Progenitor cell of endocrine pancreas (in vitro differentiated cells): Measurements from ENCODE around the gene EMC6. TPM values are rescaled to one million over a fixed set of nuclear protein-coding genes. Genes with fewer than 3 reads are reported as not detected.
"Not testable (repeated sequence)": the region's sequence is repeated elsewhere in the genome, so short reads cannot be mapped to it uniquely, and the experiment has no call there.

ENCODE experiments used
- DNase-seq: peaks from one replicate; pipeline ENCODE4 v3.0.0; 2021; ENCODE audit warnings: low spot score; ENCODE audit not compliant: unreplicated experiment
- H3K27ac Mint-ChIP-seq: 2 replicates; pipeline ENCODE4 v1.8.0; 2021; ENCODE audit warnings: mild to moderate bottlenecking, moderate library complexity, mixed read lengths
- H3K27me3 Mint-ChIP-seq: 2 replicates; pipeline ENCODE4 v1.8.0; 2021; ENCODE audit warnings: mixed read lengths
- H3K36me3 Mint-ChIP-seq: 2 replicates; pipeline ENCODE4 v1.8.0; 2022; ENCODE audit warnings: mixed read lengths; ENCODE audit not compliant: insufficient read depth
- H3K4me1 Mint-ChIP-seq: 2 replicates; pipeline ENCODE4 v1.8.0; 2021; ENCODE audit warnings: low read depth, mixed read lengths
- H3K4me3 Mint-ChIP-seq: 2 replicates; pipeline ENCODE4 v1.8.0; 2021; ENCODE audit warnings: low read depth, mild to moderate bottlenecking, moderate library complexity, mixed read lengths
- H3K9me3 Mint-ChIP-seq: 2 replicates; pipeline ENCODE4 v1.8.0; 2021; ENCODE audit warnings: low read depth, mixed read lengths
- total RNA-seq: library from RNA; stranded (reverse); gene quantifications from 2 replicates; pipeline ENCODE4 v1.2.1, GENCODE V29; 2021
- TF ChIP-seq, protein P1 (sequence below): fragments of 200-600 bp; sonication (generic); IDR thresholded peaks from one replicate; pipeline ENCODE4 v1.5.0; 2021; ENCODE audit warnings: antibody characterized with exemption, mild to moderate bottlenecking; ENCODE audit not compliant: unreplicated experiment

Gene EMC6
- total RNA-seq, 1 donor from 2014 or later, result 42.8 TPM

DNA sequence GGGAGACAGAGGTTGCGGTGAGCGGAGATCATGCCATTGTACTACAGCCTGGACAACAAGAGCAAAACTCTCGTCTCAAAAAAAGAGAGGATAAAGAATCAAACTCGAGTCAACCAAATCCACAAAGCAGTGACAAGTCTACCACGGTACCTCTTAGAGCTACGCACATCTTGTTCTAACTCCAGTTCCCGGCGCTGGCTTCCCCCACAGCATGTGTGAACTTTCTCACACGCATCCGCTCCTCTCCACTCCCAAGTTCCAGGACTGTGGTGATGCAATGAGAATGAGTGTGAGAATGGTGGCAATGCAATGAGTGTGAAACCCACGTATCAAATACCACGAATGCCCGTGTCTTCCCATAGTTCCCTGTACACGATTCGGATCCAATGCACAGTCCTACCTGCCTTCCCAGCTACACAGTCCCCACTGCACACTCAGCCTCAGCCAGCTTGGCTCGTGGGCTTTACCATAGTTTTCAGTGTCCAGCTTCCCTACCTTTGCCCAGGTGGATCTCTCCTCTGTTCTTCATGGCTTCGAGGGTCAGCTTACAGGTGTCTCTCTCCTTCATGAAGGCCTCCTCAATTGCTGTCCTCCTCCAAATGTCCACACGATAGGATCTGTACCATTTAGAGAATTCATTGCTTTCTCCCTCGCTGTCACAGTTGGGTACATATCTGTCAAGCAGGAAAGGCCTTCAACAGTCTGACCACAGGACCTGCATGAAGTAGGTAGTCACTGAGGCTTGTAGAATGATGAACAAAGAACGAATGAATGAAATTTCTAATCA lies 36.5 kb downstream of the EMC6 start:
- TF ChIP-seq, protein P1, sequence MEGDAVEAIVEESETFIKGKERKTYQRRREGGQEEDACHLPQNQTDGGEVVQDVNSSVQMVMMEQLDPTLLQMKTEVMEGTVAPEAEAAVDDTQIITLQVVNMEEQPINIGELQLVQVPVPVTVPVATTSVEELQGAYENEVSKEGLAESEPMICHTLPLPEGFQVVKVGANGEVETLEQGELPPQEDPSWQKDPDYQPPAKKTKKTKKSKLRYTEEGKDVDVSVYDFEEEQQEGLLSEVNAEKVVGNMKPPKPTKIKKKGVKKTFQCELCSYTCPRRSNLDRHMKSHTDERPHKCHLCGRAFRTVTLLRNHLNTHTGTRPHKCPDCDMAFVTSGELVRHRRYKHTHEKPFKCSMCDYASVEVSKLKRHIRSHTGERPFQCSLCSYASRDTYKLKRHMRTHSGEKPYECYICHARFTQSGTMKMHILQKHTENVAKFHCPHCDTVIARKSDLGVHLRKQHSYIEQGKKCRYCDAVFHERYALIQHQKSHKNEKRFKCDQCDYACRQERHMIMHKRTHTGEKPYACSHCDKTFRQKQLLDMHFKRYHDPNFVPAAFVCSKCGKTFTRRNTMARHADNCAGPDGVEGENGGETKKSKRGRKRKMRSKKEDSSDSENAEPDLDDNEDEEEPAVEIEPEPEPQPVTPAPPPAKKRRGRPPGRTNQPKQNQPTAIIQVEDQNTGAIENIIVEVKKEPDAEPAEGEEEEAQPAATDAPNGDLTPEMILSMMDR, result no peak
- DNase-seq, result no peak
- H3K4me1 Mint-ChIP-seq, result no peaks in the 10 kb centered on the region
- no peaks in the 10 kb centered on the region for H3K27me3 Mint-ChIP-seq
- no peak overlapping the region for H3K27ac Mint-ChIP-seq
- no peak overlapping the region for H3K4me3 Mint-ChIP-seq
- peaks cover 4% of the 10 kb centered on the region for H3K9me3 Mint-ChIP-seq
- peaks cover 5% of the 10 kb centered on the region for H3K36me3 Mint-ChIP-seq

DNA sequence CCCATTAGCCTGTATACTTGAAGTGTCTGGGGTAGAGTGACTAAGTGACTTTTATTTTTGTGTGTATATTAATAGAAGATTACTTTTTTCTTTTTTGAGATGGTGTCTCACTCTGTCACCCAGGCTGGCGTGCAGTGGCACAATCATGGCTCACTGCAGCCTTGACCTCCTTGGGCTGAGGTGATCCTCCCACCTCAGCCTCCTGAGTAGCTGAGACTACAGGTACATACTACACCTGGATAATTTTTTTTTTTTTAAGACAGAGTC lies 37.0 kb downstream of the EMC6 start:
- not testable (repeated sequence) for H3K36me3 Mint-ChIP-seq, H3K4me3 Mint-ChIP-seq, H3K27ac Mint-ChIP-seq, H3K4me1 Mint-ChIP-seq, DNase-seq, H3K9me3 Mint-ChIP-seq, H3K27me3 Mint-ChIP-seq

DNA sequence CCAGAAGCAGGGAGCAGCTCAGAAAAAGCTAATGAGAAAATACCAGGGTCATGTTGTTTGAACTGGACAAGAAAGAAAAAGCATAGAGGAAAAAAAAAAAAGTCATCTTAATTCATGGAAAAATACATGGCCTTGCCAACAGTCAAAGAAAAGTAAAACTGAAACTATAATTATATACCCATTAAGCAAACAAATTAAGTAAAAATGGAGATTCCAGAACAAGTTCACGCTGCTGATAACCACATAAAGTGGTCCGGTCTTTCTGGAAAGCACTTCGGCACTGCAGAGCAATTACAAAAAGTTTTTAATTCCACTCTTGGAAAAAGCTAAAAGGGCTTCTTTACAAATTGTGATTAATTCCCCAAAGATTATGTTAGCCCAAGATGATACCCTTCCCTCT lies 39.8 kb downstream of the EMC6 start:
- H3K4me1 Mint-ChIP-seq, result no peaks in the 10 kb centered on the region
- H3K27ac Mint-ChIP-seq, result no peak overlapping the region
- DNase-seq, result no peak

DNA sequence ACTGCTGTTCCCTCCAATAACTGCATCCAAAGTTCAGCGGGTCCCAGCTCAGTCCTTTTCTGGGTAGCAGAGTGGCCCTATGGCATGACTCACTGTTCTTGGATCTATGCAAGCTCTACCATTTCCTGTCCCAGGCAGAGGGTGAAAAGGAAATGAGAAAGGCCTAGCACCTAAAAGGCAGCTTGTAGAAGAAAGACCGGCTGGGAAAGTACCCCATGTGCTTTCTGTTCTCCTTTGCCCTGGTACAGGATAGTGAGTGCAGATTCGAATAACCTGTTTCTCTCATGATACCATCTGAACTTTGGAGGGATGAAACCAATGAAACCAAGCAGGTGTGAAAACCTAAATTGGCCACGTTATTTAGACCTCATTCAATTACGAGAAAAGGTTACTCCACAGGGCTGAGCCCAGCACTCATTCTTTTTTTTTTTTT lies 42.4 kb downstream of the EMC6 start:
- H3K36me3 Mint-ChIP-seq, result peaks cover 6% of the 10 kb centered on the region
- H3K27ac Mint-ChIP-seq, result no peak overlapping the region
- H3K27me3 Mint-ChIP-seq, result no peaks in the 10 kb centered on the region
- H3K9me3 Mint-ChIP-seq, result no peaks in the 10 kb centered on the region
- no peak overlapping the region for H3K4me3 Mint-ChIP-seq
- TF ChIP-seq, protein P1, result no peak
- H3K4me1 Mint-ChIP-seq, result no peaks in the 10 kb centered on the region
- no peak for DNase-seq

More for the DNA sequence above, 39.8 kb downstream of the EMC6 start:
- Mint-ChIP-seq H3K27me3 (no peaks in the 10 kb centered on the region), H3K36me3 (peaks cover 2% of the 10 kb centered on the region), H3K4me3 (no peak overlapping the region), H3K9me3 (no peaks in the 10 kb centered on the region)
- TF ChIP-seq, protein P1, result no peak

DNA sequence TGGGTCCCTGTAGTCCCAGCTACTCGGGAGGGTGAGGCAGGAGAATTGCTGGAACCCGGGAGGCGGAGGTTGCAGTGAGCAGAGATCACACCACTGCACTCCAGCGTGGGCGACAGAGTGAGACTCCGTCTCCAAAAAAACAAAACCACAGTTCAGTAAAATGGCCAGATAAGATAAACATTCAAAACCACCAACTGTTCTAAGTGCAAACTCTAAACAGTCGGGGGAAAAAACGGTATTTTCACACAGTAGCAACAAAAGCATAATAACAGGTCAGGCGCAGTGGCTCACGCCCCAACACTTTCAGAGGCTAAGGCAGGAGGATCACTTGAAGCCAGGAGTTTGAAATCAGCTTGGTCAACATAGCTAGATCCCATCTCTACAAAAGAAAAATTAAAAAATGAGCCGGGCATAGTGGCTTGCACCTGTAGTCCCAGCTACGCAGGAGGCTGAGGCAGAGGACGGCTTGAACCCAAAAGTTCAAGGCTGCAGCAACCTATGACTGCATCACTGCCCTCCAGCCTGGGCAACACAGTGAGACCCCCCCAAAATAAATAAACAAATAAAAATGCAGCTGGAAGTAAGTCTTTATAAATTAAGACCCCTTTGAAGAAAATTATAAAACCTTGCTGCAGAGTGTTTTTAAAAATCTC lies 44.3 kb downstream of the EMC6 start:
- Mint-ChIP-seq H3K36me3 (peaks cover 10% of the 10 kb centered on the region), H3K4me1 (no peaks in the 10 kb centered on the region), H3K27me3 (no peaks in the 10 kb centered on the region), H3K27ac (no peak overlapping the region), H3K4me3 (no peak overlapping the region), H3K9me3 (no peaks in the 10 kb centered on the region)
- DNase-seq, result no peak
- TF ChIP-seq, protein P1, result no peak

DNA sequence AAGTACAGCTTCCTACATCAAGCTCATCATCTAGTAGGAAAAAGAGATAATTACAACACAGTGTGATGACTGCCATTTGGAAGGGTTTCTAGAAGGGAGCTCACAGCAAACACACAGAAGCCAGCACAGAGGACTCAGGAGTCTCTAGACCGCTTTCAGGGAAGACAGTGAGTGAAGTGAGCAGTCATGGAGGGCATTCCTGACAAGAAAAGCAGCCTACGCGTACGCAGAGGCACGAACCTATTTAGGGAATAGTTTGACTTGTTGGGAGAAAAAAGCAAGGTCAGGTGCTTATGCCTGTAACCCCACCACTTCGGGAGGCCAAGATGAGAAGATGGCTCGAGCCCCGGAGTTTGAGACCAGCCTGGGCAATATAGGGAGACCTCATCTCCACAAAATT lies 46.7 kb downstream of the EMC6 start:
- DNase-seq, result no peak
- Mint-ChIP-seq H3K27me3 (no peaks in the 10 kb centered on the region), H3K9me3 (no peaks in the 10 kb centered on the region), H3K4me1 (no peaks in the 10 kb centered on the region), H3K36me3 (peaks cover 11% of the 10 kb centered on the region), H3K4me3 (no peak overlapping the region), H3K27ac (no peak overlapping the region)
- TF ChIP-seq, protein P1, result no peak
